ENCODE data around the gene ATP2B2. TPM values are rescaled to one million over a fixed set of nuclear protein-coding genes. Genes with fewer than 3 reads are reported as not detected.

ATP2B2 gene
- polyA plus RNA-seq, 10 donors, result 0.53 to 9.3 (median 5.6) TPM

DNA sequence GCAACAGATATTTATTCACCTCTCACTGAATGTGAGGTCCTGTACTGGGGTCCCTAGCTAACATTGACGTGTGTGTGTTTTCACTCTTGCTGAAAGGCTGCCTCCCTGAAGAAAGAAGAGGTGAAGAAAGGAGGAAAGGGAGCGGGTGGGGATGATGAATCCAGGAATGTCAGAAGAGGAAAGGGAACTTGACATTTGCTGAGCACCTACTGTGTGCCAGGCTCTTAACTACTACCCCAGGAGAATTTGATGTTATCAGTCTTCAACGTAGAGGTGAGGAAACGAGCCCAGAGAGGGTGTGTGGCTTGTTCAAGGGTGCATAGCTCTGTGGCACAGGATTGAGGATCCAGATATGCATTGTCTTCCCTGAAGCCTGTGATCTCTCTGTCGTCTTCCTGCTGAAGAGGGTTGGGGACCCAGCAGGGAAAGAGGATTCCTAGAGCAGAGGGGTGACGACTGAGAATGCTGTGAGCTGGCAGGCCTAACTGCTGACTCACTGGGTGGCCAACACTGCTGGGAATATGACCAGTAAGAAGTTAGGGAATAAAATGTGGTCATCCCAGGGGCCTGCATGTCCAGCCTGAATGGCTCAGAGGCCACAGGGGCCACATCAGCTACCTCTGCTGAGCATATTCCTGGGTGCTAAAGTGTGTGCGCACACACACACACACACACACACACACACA lies 6.6 kb upstream of the ATP2B2 start:
- no peak for DNase-seq

DNA sequence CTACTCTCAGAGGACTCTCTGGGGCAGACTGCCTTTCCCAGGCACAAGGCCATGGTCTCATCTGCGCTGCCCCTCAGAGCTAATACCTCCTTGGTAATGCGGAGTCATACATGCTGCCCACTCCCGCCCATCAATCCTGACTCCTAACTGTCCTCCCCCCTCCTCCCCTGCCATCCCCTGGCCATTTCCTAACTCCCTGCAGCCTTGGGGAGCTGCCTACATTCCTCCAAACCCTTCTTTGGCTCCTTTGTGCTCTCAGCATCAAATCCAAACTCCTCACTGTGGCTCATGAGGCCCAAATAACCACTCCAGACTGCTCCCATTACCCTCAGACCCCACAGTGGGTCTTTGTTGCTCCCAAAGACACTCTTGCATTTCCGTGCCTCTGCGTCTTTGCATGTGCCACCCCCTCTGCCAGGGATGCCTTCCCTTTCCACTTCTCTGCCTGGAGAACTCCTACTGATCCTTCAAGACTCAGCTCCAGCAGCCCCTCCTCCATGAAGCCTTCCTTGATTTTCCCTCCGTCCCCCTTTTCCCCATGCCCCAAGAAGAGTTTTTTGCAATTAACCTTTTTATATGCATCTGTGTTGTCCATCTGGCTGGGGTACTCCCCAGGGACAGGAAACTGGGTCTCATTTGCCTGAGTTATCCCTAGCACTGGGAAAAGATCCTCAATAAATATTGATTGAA lies 5.5 kb upstream of the ATP2B2 start:
- DNase-seq, result no peak

DNA sequence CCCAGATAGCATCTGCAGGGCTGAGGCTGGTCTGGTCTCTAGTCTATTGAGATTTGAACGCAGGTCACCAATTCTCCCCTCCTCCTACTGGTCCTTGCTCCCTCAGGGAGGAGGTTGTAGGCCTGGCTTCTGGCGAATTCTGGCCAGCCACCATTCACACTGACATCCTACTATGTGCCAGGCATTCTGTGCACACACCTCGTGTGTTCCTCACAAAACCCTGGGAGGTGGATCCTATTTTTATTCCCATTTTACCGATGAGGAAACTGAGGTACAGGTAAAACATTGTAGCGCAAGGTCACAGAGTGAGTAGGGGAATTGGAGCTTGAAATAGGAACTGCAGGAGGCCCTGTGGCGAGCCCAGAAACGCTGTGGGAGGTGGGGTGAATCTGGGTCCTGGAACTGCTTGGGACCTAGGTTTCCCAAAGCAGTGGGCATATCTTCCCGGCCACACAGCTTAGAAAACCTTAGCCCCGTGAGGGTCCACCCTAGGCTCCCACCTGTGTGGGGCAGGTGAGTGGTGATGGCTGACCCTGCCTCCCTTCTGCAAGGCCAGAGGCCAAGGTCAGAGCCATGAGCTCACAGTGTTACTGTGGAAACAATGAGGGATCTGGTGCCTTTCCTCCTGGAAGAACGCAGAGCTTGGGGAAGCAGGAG lies 4.8 kb upstream of the ATP2B2 start:
- no peak for DNase-seq

DNA sequence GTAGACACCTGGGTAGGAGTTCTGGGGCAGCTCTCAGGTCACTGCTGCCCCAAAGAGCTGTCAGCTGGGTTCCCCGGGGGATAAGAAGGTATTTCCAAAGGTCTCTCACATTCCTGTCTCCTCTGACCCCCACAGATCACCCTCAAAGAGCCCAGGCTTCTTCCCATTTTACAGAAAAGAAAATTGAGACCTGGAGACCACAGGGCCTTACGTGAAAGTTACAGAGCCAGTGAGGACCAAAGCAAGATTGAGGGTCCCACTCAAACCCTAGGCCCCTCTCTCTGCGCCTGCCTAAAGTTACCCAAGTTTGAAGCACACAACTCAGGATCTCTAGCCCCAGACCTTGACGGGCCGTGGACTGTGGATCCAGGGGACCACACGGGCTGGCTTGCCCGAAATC lies 3.9 kb upstream of the ATP2B2 start:
- no peak for DNase-seq

DNA sequence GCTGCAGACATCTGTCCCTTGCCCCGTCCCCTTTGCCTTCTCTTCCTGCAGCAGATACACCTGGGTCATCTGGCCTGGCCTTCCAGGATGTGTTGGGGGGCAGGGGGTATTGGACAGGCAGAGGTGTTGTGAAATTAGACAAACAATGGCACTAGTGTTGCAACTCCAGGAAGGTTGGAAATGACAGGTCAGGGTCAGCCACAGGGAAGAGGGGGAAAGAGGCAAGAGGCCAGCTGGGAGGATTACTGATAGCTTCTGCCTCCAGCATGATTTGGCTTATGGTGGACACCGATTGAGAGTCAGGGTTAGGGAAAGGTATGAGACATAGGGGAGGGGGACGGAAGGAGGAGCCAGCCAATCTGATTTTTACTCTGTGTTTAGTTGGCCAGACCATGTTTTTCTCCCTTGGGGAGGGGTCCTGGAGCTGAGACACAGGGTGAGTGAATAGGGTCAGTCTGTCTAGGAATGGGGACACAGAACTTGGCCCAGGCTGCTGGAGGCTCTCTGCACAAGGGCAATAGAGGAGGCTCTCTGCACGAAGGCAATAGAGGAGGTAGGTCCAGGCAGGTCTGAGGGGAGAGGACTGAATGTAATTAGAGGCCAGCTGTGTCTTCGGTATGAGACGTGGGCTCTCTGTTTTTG lies 3.4 kb upstream of the ATP2B2 start:
- no peak for DNase-seq

DNA sequence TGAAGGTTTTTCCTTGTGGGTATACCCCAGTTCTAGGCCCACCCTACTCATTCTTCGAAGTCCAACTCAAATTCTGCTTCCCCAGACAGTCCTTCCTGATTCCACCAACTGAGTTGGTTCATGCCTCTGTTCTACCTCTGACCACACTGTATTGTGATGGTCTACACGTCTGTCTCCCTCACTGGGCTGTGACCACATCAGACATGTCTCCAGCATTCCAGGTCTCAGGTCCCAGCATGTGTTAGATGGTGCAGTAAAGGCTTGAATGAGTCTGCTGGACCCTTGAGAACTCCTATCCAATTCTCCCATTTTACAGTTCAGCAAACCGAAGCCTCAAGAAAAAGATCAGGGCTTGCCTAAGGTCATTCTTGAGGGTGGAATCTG lies 2.8 kb upstream of the ATP2B2 start:
- DNase-seq, result no peak

DNA sequence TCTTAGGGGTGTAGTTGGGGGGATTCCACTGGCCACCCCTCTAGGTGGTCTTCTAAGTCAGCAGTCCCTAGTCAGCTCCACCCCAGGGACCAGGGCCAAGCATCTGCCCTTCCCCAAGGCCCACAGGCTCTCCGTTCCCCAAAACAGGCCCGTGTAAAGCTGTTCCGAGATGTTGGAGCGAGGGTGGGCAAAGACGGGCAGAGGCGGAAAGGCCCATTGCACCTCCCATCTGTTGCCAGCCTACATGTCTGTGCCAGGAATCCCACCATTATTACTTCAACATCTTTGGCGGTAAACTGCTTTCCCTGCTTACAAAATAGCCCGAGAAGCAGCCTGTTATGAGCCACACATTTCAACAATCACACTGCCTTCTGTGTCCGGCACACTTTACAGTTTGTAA lies 1.9 kb upstream of the ATP2B2 start:
- no peak for DNase-seq

DNA sequence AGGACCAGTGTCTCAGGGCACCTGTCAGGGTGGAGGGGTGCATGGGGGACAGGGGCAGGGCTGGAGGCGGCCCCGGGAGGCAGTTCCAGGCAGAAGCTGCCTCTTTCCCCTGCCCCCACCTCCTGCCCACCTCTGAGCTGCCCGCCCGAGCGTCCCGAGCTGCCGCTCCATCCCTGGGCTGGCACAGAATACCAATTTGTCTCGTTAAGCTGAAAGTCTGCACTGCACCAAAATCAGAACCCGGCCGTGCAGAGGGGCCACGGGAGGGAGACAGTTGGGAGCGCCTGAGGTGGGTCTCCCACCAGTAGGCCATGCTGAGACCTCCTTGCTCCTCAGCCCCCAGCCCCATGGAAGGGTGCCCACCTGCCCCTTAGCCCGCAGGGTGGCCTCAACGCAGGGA lies 1.3 kb upstream of the ATP2B2 start:
- no peak for DNase-seq

DNA sequence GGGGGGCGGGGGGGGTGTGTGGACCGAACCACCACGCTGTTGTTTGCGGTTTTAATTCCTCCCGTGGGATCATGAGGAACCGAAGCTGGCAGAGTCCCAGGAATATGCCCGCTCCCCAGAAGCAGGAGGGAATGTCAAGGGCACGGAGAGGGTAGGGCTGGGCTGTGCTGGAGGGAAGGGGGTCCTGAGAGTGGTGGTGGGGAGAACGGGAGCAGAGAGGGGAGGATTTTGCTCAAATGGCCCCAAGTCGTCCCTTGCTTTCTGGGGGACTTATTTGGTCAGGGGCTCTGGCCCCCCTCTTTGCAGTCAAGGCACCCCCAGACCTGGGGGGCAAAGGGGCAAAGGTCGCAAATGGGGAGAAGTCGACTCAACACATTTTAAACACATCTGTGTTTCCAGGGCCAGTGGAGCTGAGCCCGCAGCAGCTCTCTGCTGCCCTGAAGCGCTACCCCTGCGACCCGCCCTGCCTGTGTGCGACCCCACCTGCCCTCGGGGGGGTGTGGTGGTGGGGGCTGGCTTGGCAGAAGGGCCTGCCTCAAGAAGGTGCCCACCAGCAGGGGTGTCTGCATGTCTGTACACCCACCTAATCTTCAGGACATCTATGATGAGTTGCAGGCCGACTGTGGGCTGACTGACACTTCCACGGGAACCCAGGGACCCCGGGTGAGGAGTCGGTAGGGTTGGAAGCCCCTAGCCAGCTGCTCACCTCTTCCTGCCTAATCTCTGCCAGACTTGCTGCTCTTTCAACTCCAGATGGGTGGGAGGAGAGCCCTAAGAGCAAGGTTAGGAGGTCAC lies 602 bp upstream of the ATP2B2 start:
- DNase-seq, result no peak

DNA sequence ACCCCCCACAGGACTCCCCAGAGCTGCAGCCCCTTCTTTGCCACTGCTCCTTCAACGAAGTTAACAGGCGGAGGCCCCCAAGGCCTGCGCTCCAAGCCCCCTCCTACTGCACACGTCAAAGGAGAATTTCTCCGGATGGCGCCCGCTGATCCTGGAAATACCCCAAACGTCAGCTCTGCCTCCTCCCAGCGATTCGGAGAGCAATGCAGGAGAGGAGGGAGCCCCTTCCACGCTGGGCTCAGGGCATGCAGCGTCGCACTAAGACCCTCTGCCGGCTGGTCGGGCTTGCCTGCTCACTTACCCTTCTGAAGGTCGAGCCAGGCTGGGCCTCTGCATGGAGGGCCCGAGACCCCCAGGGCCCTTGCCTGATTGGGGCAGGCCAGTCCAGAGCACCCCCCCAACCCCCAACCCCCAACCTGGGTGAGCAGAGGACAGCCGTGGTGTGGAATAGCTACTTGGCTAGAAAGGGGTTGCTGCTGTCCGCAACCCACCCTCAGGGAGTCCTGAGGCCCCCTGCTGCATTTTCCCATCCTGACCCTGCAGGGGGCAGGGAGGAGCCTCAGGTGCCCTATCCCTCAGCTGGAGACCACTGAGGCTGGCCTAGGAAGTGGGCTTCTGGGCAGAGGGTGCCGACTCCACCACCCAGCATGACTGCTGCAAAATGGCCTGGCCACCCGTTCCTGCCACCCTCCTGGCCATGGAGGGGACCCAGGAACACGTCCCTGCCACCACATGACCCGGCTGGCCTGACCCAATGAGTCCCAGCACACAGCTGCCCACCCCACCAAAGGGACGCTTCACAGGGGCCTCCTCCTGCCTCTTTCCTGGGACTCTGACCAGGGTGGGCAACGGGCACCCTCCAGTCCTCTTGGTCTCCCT lies 976 bp downstream of the ATP2B2 start:
- no peak for DNase-seq

DNA sequence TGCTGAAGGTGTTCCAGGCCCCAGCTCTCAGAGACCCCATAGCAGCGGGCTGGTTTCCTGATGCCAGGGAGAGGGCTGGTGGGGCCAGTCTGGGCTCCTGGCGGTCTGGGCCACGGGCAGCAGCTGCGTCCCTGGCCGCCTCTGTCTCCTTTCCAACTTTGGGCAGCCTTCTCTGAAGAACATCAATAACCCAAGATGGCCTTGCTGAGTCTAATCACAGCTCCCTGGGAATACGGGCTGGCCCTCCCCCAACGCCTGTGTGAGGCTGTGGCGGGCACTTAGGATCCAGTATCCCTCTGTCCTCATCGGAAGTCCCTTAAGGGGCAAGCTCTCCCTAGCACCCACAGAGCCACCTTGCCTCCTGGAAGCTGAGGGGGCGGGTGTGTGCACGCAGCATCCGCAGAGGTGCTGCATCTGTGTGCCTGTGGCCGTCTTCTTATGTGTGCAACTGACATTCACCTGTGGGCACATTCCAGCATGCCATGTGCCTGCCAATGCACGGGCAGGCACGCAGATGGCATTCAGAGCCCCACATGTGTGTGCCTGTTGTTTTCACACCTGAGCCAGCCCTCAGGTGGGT lies 2.1 kb downstream of the ATP2B2 start:
- DNase-seq, result no peak

DNA sequence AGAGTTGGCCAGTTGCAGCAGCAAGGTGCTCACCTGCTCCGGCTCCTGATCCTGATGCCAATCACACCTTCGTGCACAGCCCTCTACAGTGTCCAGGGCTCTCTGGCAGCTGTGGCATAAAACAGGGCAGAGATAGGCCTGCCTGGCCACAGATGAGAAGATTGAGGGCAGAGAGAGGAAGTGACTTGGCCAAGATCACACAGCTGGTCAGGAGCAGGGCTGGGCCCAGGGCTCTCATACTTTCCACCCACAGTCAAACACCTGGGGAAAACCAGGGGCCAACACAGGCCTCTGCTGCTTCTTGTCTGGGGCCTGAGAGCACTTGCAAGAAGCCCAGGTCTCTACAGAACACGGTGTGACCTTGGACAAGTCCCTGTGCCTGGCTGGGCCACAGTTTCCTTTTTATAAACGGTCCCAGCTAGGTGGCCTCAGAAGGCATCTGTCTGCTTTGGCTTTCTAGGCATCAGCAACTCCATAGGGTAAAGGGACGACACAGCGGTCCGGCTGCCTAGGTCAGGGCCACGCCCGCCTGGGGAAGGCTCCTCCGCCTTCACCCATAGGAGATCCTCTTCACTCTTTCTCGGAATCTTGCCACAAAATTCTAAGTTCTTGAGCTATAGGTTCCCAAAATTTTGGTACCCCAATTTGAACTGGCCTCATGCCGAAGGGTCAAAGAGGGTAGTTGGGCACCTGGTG lies 3.1 kb downstream of the ATP2B2 start:
- no peak for DNase-seq

DNA sequence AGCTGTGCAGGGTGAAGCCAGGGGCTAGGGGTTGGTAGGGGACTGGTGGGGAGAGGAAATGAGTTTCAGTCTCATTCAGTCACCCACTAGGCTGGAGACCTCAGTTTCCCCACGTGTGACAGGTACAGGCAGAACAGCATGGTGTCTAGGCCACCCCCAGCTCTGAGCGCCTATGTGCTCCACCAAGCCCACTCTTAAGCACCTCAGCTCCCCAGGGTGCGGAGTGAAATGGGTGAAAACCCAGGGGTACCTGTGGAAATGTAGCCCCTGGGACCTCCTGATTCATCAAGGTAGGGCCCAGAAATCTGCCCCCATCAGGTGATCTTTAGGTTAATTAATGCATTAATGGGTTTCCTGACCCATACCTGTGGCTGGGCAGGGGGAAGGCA lies 3.7 kb downstream of the ATP2B2 start:
- no peak for DNase-seq

DNA sequence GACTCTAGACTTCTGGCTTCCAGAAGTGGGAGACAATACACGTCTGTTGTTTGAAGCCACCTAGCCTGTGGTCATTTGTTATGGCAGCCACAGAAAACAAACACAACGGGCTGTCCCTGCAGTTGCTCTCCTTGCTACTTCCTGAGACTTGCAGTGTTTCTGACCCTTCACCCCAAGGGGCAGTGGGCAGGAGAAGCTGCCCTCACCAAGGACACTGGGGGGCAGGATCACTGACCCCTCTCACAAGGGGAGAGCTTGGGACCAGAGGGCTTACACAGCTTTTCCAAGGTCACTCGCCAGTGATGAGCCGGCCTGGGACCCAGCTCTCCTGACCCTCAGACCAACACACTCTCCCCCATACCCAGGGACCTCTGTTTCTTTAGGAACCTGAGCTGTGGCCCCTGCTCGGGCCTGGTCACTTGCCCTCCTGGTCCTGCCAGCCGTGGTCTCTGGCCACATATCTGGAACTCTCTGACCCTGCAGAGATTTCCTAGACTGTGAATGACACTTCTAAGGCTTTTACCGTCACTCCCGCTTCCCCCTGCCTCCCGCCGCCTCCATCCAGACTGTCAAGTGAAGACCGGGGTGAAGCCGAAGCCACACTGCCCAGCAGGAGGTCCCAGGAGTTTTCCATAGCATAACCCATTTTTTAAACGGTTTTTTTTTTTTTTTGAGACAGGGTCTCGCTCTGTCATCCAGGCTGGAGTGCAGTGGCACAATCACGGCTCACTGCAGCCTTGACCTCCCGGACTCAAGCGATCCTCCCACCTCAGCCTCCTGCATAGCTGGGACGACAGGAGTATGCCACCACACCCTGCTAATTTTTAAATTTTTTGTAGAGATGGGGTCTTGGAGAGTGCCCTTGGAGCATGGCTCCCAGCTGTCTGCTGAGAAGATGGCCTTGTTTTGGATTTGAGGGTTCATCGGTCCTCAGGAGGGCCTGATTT lies 4.4 kb downstream of the ATP2B2 start:
- DNase-seq, result no peak

DNA sequence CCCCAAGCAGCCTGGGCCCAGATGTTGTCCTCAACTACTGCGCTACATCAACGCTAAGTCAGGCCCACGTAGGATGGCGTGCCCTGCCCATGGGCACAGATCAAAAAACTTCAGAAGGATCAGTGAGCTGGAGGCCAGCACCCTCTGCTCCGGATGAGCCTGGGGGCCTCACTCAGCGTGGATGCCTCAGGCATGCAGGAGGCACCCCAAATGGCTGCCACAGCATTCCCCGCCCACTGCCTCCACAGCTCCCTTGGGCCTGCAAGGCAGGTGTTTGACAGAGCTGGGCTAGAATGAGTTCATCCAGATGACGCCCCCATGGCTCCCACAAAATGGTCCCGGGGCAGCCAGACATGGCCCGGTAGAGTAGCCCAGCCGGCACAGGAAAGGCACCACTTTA lies 7.1 kb downstream of the ATP2B2 start:
- DNase-seq, result no peak

DNA sequence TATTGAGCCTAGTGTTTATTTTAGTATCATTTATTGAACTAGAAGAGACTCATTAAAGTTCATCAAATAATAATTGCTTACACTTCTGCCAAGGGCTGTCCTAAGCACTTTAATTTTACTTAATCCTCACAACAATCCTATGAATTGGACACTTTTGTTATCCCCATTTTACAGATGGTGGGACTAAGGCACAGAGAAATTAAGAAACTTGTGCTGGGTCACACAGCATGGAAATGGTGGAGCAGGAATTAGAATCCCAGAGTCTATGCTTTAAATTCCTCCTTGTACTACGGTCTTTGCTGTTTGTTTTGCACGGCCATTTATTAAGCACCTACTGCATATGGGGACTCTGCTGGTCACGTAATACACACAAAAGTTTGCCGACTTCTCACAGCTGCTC lies 7.9 kb downstream of the ATP2B2 start:
- DNase-seq, result no peak

DNA sequence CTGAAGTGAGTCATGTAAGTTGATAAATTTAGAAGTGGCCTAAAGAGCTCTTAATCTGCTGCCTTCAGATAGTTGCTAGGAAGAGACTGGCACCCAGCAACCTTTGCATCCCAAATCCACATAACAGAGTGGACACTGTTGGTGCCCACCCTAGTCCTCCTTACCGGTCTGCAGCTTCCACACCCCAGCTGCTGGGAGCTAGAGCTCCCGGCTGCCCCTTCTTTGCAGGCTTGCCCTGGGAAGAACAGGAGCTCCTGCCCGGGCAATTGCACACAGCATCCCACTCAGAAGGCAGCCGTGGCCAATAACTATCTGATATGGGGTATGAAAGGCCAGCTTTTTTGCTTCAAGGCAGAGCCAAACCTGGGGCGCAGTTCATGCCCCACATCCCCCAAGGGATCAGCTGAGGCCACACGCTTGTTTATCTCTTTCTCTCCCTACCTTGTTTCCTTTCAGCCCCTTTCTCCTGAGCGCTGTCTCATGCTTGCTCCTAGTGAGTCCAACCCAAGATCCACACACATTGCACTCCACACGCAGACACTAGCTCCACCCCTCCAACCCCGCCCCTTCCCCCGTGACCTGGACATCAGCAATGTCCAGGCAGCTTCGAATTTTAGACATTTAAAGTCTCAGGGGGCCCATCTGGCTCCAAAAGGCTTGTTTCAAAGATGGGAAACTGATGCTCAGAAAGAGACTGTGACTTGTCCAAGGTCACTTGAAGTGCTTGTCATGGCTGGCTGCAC lies 9.1 kb downstream of the ATP2B2 start:
- DNase-seq, result no peak

DNA sequence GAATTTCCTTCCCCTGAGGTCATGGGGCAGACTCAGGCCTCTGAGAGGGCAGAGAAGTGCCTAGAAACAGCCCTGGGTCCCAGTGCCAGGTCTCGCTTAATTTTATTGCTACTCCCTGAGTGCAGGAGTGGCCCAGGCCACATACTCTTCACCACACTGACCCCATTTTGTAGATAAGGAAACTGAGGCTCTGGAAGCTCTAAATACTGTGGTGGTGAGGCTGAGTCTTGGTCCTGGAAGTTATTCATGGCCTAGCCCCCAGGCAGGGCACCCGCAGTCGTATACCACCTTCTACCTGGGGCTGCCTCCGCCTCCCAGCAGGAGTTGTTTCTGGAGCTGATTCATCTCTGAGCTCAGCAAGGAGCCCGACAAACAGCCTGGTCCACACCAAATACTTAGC lies 9.8 kb downstream of the ATP2B2 start:
- DNase-seq, result no peak
